Mucosa of rectum (tissue), 2 donors: ENCODE results near the gene CEP63.

Source experiments
- H3K27ac ChIP-seq, 2 donors: one replicate each; pipeline ENCODE4 v1.7.0; 2013; ENCODE audit warnings: inconsistent platforms in 2 of 2, low read depth in 2 of 2, low read length in 2 of 2
- H3K27me3 ChIP-seq, 2 donors: one replicate each; pipeline ENCODE4 v1.7.0; 2013; ENCODE audit warnings: low read length in 2 of 2; ENCODE audit not compliant: control insufficient read depth in 2 of 2, insufficient read depth in 2 of 2
- H3K36me3 ChIP-seq, 2 donors: one replicate each; pipeline ENCODE4 v1.7.0; 2013; ENCODE audit warnings: low read length in 2 of 2; ENCODE audit not compliant: control insufficient read depth in 2 of 2, insufficient read depth in 2 of 2
- H3K4me1 ChIP-seq, 2 donors: one replicate each; pipeline ENCODE4 v1.7.0; 2013; ENCODE audit warnings: low read length in 2 of 2, mild to moderate bottlenecking in 1 of 2; ENCODE audit not compliant: control insufficient read depth in 2 of 2, insufficient read depth in 2 of 2
- H3K4me3 ChIP-seq, 2 donors: one replicate each; pipeline ENCODE4 v1.7.0; 2013; ENCODE audit warnings: low read length in 2 of 2
- H3K9ac ChIP-seq, 2 donors: one replicate each; pipeline ENCODE4 v1.7.0; 2013; ENCODE audit warnings: low read length in 2 of 2, low read depth in 1 of 2, mild to moderate bottlenecking in 1 of 2
- H3K9me3 ChIP-seq, 2 donors: one replicate each; pipeline ENCODE4 v1.7.0; 2013; ENCODE audit warnings: low read length in 2 of 2; ENCODE audit not compliant: control insufficient read depth in 2 of 2
- donor health status: healthy.
- donor health status: Normal muscosa, but diverticular disease.

The CEP63 gene

DNA sequence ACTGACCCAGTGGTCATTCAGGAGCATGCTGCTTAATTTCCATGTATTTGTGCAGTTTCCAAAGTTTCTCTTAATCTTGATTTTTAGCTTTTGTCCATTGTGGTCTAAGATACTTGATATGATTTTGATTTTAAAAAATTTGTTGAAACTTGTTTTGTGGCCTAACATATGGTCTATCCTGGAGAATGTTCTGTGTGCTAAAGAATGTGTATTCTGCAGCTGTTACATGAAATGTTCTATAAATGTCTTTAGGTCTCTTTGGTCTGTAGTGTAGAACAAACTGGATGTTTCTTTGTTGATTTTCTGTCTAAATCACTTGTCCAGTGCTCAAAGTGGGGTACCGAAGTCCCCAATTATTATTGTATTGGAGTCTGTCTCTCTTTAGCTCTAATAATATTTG, 17.4 kb downstream of the CEP63 start:
- H3K27ac ChIP-seq = no peak overlapping the region
- H3K4me1 ChIP-seq = no peaks in the 10 kb centered on the region
- H3K36me3 ChIP-seq = peaks cover 0 to 6% of the 10 kb centered on the region in 2 donors
- no peak overlapping the region for H3K9ac ChIP-seq
- H3K27me3 ChIP-seq = no peaks in the 10 kb centered on the region
- no peak overlapping the region for H3K4me3 ChIP-seq
- H3K9me3 ChIP-seq = no peaks in the 10 kb centered on the region

DNA sequence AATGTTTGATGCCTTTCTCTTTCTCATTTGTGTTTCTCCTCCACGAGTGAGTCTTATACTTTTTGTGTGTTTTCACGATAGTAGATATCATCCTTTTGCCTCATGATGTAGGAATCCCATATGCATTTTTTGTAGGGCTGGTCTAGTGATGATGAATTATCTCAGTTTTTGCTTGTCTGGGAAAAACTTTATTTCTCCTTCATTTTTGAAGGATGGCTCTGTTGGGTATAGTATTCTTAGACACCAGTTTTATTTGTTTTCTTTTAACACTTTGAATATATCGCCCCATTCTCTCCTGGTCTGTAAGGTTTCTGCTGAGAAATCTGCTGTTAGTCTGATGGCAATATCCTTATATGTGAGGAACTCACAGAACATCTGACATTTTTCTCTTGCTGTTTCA, 18.3 kb downstream of the CEP63 start:
- no peaks in the 10 kb centered on the region for H3K27me3 ChIP-seq
- H3K36me3 ChIP-seq = peaks cover 0 to 6% of the 10 kb centered on the region in 2 donors
- no peaks in the 10 kb centered on the region for H3K4me1 ChIP-seq
- H3K27ac ChIP-seq = no peak overlapping the region
- H3K9me3 ChIP-seq = no peaks in the 10 kb centered on the region
- H3K4me3 ChIP-seq = no peak overlapping the region
- H3K9ac ChIP-seq = no peak overlapping the region

DNA sequence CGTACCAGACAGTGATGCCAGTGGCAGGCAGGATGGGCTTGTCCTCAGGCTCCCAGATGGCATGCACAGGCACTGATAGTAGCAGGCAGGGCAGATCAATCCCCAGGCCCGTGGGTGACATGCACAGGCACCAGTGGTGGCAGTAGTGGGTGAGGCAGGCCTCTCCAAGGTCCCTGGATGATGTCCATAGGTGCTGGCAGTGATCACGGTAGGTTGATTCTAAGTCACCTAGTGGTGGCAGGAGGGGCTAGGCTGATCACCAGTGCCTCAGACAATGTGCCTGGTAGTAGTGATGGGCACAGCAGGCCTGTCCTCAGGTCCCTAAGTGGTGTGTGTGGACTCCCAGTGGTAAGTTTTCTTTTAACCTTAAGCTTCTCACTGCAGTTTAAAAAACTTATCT, 19.6 kb downstream of the CEP63 start:
- H3K27ac ChIP-seq = no peak overlapping the region

DNA sequence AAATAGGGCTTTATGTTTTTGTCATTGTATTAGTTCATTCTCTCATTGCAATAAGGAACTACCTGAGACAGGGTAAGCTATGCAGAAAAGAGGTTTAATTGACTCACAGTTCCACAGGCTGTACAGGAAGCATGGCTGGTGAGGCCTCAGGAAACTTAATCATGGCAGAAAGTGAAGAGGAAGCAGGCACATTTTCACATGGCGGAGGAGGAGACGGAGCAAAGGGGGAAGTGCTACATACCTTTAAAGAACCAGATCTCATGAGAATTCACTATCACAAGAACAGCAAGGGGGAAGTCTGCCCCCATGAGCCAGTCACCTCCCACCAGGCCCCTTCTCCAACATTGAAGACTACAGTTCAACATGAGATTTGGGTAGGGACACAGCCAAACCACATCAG, 25.6 kb downstream of the CEP63 start:
- H3K9ac ChIP-seq = no peak overlapping the region
- no peak overlapping the region for H3K4me3 ChIP-seq
- H3K27me3 ChIP-seq = no peaks in the 10 kb centered on the region
- H3K9me3 ChIP-seq = no peaks in the 10 kb centered on the region
- no peak overlapping the region for H3K27ac ChIP-seq
- H3K4me1 ChIP-seq = no peaks in the 10 kb centered on the region
- peaks cover 7 to 22% of the 10 kb centered on the region in 2 donors for H3K36me3 ChIP-seq

More for the DNA sequence above, 19.6 kb downstream of the CEP63 start:
- H3K9me3 ChIP-seq = no peaks in the 10 kb centered on the region
- no peak overlapping the region for H3K9ac ChIP-seq
- peaks cover under 1 to 10% of the 10 kb centered on the region in 2 donors for H3K36me3 ChIP-seq
- H3K27me3 ChIP-seq = no peaks in the 10 kb centered on the region
- H3K4me1 ChIP-seq = no peaks in the 10 kb centered on the region
- no peak overlapping the region for H3K4me3 ChIP-seq

DNA sequence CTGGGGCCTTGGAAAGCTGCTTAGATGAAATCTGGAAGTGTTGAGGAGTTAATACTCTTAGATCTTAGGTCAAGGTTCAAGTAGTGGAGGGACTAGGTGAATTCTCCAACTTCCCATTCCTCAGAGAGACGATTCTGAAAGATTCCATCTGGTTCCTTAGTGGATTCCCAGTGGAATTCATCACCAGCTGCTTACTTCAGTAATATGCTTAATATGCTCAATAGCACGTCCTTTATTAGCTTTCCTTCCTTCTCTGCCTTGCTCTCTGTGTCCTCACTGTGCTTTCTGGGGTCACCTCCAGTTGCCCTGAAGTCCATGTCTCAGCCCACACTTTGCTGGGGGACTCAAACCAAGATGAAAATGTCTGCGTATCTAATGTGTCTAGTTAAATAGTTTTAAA, 31.0 kb downstream of the CEP63 start:
- Histone ChIP-seq H3K4me1 (no peaks in the 10 kb centered on the region), H3K9me3 (no peaks in the 10 kb centered on the region), H3K27ac (no peak overlapping the region), H3K9ac (no peak overlapping the region), H3K4me3 (no peak overlapping the region), H3K36me3 (peaks cover under 1 to 5% of the 10 kb centered on the region in 2 donors), H3K27me3 (no peaks in the 10 kb centered on the region)

DNA sequence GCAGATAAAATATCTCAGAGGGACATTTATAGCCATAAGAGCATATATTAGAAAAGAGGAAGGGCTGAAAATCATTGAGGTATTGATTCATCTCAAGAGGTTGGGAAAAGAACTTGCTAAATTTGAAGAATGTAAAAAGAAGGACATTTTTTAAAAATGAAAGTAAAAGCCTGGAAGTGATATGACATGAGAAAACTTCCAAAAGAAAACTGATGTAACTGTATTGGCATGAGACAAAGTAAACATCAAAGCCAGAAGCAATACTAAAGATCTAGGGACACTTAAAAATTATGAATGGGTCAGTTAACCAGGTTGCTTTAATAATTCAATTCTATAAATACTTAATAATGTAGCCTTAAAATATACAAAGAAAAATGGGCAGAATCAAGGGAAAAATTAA, 31.9 kb downstream of the CEP63 start:
- H3K4me1 ChIP-seq = no peaks in the 10 kb centered on the region
- H3K27ac ChIP-seq = no peak overlapping the region
- H3K4me3 ChIP-seq = no peak overlapping the region
- no peak overlapping the region for H3K9ac ChIP-seq
- no peaks in the 10 kb centered on the region for H3K27me3 ChIP-seq
- peaks cover 0 to 3% of the 10 kb centered on the region in 2 donors for H3K9me3 ChIP-seq
- H3K36me3 ChIP-seq = peaks cover 0 to 3% of the 10 kb centered on the region in 2 donors

DNA sequence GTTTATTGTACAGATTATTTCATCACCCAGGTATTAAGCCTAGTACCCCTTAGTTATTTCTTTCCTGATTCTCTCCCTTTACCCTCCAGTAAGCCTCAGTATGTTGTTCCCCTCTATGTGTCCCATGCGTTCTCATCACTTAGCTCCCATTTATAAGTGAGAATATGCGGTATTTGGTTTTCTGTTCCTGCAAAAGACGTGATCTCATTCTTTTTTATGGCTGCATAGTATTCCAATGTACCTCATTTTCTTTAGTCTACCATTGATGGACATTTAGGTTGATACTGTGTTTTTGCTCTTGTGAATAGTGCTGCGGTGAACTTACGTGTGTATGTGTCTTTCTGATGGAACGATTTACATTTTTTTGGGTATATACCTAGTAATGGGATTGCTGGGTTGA, 36.7 kb downstream of the CEP63 start:
- H3K4me3 ChIP-seq = no peak overlapping the region
- peaks cover 12 to 16% of the 10 kb centered on the region in 2 donors for H3K9me3 ChIP-seq
- H3K27me3 ChIP-seq = no peaks in the 10 kb centered on the region
- no peak overlapping the region for H3K9ac ChIP-seq
- no peaks in the 10 kb centered on the region for H3K4me1 ChIP-seq
- no peak overlapping the region for H3K27ac ChIP-seq
- H3K36me3 ChIP-seq = no peaks in the 10 kb centered on the region

DNA sequence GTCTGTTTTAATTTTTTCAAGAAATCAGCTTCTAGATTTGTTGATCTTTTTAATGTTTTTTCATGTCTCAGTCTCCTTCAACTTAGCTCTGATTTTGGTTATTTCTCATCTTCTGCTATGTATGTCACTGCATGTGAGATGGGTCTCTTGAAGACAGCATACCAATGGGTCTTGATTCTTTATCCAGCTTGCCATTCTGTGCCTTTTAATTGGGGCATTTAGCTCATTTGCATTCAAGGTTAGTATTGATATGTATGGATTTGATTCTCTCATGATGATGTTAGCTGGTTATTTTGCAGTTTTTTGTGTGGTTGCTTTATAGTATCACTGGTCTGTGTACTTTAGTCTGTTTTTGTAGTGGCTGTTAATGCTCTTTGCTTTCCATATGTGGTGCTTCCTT, 39.4 kb downstream of the CEP63 start:
- no peak overlapping the region for H3K27ac ChIP-seq

DNA sequence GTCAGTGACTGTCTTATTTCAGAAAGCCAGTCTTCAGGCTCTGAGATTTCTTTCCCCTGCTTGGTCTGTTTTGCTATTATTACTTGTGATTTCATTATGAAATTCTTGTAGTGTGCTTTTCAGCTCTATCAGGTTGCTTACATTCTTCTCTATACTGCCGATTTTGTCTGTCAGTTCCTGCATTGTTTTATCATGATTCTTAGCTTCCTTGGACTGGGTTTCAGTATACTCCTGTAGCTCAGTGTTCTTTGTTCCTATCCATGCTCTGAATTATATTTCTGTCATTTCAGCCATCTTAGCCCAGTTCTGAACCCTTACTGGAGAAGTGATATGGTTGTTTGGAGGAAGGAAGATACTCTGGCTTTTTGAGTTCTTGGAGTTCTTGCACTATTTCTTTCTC, 40.5 kb downstream of the CEP63 start:
- Histone ChIP-seq H3K27ac (no peak overlapping the region), H3K27me3 (no peaks in the 10 kb centered on the region), H3K4me1 (no peaks in the 10 kb centered on the region), H3K9ac (no peak overlapping the region), H3K9me3 (peaks cover 12 to 16% of the 10 kb centered on the region in 2 donors), H3K4me3 (no peak overlapping the region), H3K36me3 (no peaks in the 10 kb centered on the region)

More for the DNA sequence above, 39.4 kb downstream of the CEP63 start:
- no peaks in the 10 kb centered on the region for H3K27me3 ChIP-seq
- peaks cover 12 to 16% of the 10 kb centered on the region in 2 donors for H3K9me3 ChIP-seq
- H3K4me1 ChIP-seq = no peaks in the 10 kb centered on the region
- no peak overlapping the region for H3K4me3 ChIP-seq
- no peak overlapping the region for H3K9ac ChIP-seq
- no peaks in the 10 kb centered on the region for H3K36me3 ChIP-seq

DNA sequence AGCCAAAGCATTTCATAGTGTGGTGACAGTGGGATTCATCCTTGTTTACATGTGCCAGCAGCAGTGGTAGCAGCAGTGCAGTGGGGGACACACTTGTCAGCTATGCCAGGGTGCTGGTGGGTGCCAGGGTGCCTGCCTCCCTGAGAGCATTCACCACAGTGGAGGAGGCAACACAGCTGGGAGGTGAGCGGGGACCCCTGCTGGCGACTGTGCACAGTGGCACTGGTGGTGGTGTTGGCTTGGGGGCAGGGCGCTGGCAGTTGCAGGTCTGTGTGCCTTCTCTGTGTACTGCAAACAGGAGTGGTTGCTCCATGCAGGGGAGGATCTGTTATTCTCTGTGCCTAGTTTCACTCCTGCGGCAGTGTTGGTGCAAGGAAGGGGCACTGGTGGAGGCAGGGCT, 41.2 kb downstream of the CEP63 start:
- no peaks in the 10 kb centered on the region for H3K27me3 ChIP-seq
- H3K9me3 ChIP-seq = peaks cover 12 to 16% of the 10 kb centered on the region in 2 donors
- H3K9ac ChIP-seq = no peak overlapping the region
- H3K4me3 ChIP-seq = no peak overlapping the region
- H3K36me3 ChIP-seq = no peaks in the 10 kb centered on the region
- H3K4me1 ChIP-seq = no peaks in the 10 kb centered on the region
- no peak overlapping the region for H3K27ac ChIP-seq
